Mesendoderm (in vitro differentiated cells): ENCODE results near the gene FGFRL1.
"Not testable (repeated sequence)": the region's sequence is repeated elsewhere in the genome, so short reads cannot be mapped to it uniquely, and the experiment has no call there.

Source experiments
- DNase-seq: peaks from one replicate; pipeline ENCODE4 v3.0.0; 2013
- H2AK5ac ChIP-seq: 2 replicates; pipeline ENCODE4 v1.6.1; 2013; ENCODE audit warnings: low read length, inconsistent platforms
- H2BK120ac ChIP-seq: 2 replicates; pipeline ENCODE4 v1.6.1; 2013; ENCODE audit warnings: low read depth, mild to moderate bottlenecking, low read length, moderate library complexity, mixed read lengths
- H2BK15ac ChIP-seq: replicated peaks from 2 replicates; pipeline ENCODE4 v1.6.1; 2013; ENCODE audit warnings: low read depth, mild to moderate bottlenecking, moderate library complexity
- H2BK5ac ChIP-seq: 2 replicates; pipeline ENCODE4 v1.6.1; 2013; ENCODE audit warnings: low read length, inconsistent platforms
- H3K18ac ChIP-seq: 2 replicates; pipeline ENCODE4 v1.6.1; 2013; ENCODE audit warnings: mild to moderate bottlenecking, low read length, mixed read lengths
- H3K23ac ChIP-seq: one replicate; pipeline ENCODE4 v1.6.1; 2013; ENCODE audit warnings: low read length
- H3K27ac ChIP-seq: 2 replicates; pipeline ENCODE4 v1.5.1; 2013; ENCODE audit warnings: low read depth, mild to moderate bottlenecking, inconsistent platforms, low read length, moderate library complexity
- H3K27me3 ChIP-seq: 2 replicates; pipeline ENCODE4 v1.6.1; 2013; ENCODE audit warnings: low read length, control low read depth, mild to moderate bottlenecking, inconsistent platforms; ENCODE audit not compliant: insufficient read depth, poor library complexity
- H3K36me3 ChIP-seq: 2 replicates; pipeline ENCODE4 v1.6.1; 2013; ENCODE audit warnings: low read length, inconsistent platforms; ENCODE audit not compliant: control insufficient read depth, insufficient read depth
- H3K4ac ChIP-seq: one replicate; pipeline ENCODE4 v1.6.1; 2013; ENCODE audit warnings: low read depth, mild to moderate bottlenecking, low read length, moderate library complexity
- H3K4me1 ChIP-seq: 2 replicates; pipeline ENCODE4 v1.6.1; 2013; ENCODE audit warnings: low read depth, low read length, inconsistent platforms; ENCODE audit not compliant: control insufficient read depth
- H3K4me2 ChIP-seq: 2 replicates; pipeline ENCODE4 v1.6.1; 2013; ENCODE audit warnings: low read length
- H3K4me3 ChIP-seq: 2 replicates; pipeline ENCODE4 v1.5.1; 2013; ENCODE audit warnings: mild to moderate bottlenecking, low read length
- H3K56ac ChIP-seq: one replicate; pipeline ENCODE4 v1.6.1; 2013; ENCODE audit warnings: low read length
- H3K79me1 ChIP-seq: 2 replicates; pipeline ENCODE4 v1.6.1; 2013; ENCODE audit warnings: low read length, inconsistent platforms
- H3K79me2 ChIP-seq: 2 replicates; pipeline ENCODE4 v1.6.1; 2013; ENCODE audit warnings: mild to moderate bottlenecking, low read length; ENCODE audit not compliant: control insufficient read depth, insufficient read depth
- H3K9ac ChIP-seq: 2 replicates; pipeline ENCODE4 v1.6.1; 2013; ENCODE audit warnings: low read length, inconsistent platforms
- H4K5ac ChIP-seq: one replicate; pipeline ENCODE4 v1.6.1; 2013; ENCODE audit warnings: low read length
- H4K8ac ChIP-seq: one replicate; pipeline ENCODE4 v1.6.1; 2013; ENCODE audit warnings: low read depth, mild to moderate bottlenecking, control low read depth, low read length, moderate library complexity
- WGBS: extraction: QIAGEN DNeasy Blood & Tissue Kit; methylation state at CpG from one replicate; pipeline ENCODE4 v1.1.7; 2013; ENCODE audit warnings: low lambda C conversion rate, missing lambda C conversion rate; ENCODE audit not compliant: insufficient coverage; ENCODE audit errors: extremely low coverage; 5-methylcytosine and 5-hydroxymethylcytosine counted together

The FGFRL1 gene

DNA sequence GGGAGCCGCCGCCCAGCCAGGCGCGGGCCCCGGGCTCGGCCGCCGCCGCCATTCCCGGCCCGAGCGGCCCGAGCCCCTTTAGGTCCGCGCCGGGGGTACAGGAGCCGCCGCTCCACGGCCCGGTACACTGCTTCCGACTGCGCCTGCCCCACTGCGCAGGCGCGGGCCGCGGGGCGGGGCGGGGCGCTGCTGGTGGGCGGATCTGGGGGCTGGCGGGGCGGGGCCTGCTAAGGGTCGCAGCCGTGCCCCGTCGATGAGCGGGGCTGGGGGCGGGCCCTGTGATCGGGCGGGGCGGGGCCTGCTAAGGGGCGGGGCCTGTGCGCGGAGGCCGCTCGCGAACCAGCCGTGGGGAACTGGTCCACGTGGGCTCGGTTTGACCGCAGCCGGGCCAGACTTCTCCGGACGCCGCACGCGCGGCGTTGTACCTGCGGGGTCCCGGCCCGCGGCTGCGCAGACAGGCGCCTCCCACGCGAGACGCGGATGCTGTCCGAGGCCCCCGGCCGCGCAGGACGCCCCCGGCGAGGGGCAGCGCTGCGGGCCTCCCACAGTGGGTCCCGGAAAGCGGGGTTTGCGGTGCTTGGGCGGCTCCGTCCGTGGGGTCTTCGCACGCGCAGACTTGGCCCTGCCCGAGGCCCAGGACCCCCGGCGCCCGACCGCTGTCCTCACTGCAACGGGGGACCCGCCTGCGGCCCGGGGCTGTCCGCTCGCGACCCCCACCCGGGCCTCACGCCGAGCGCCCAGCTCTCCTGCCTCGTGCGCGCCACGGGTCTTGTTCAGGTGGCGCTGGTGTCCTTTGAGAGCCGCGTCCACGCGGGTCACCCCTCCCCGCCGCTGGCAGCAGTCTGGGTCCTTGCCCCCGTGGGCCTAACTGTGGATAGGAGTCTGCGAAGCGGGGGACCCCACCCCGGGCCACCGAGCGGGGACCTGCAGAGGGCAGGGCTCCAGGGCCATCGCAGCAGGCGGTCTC, 37.7 kb upstream of the FGFRL1 start, which contains the start of gene DGKQ:
Gene DGKQ, minus strand, starts transcription at position 139 of the 967 bp plus-strand sequence. Its CDS starts 87 bp downstream, at position 52.
- H3K4me3 ChIP-seq, result peak within 1 kb of the TSS; percentile 49
- H3K79me2 ChIP-seq, result no peaks in the 10 kb centered on the region
- no peaks in the 10 kb centered on the region for H3K27me3 ChIP-seq
- H2AK5ac ChIP-seq, result no peak within 1 kb of the TSS
- no peak within 1 kb of the TSS for H2BK120ac ChIP-seq
- no peaks in the 10 kb centered on the region for H3K36me3 ChIP-seq
- peak within 1 kb of the TSS; percentile 24 for H3K4me2 ChIP-seq
- DNase-seq, result peak; percentile 78
- peak within 1 kb of the TSS; percentile 94 for H3K23ac ChIP-seq
- H3K18ac ChIP-seq, result no peak within 1 kb of the TSS
- H3K9ac ChIP-seq, result peak within 1 kb of the TSS; percentile 68
- H3K4me1 ChIP-seq, result peaks cover 12% of the 10 kb centered on the region
- no peak within 1 kb of the TSS for H4K5ac ChIP-seq
- no peak within 1 kb of the TSS for H2BK15ac ChIP-seq
- no peaks in the 10 kb centered on the region for H3K79me1 ChIP-seq
- no peak within 1 kb of the TSS for H3K27ac ChIP-seq
- no CpG with 5 or more reads among the region's 123 CpGs for WGBS
- peak within 1 kb of the TSS; percentile 81 for H3K56ac ChIP-seq
- no peak within 1 kb of the TSS for H3K4ac ChIP-seq
- H2BK5ac ChIP-seq, result no peak within 1 kb of the TSS
- H4K8ac ChIP-seq, result no peak within 1 kb of the TSS

DNA sequence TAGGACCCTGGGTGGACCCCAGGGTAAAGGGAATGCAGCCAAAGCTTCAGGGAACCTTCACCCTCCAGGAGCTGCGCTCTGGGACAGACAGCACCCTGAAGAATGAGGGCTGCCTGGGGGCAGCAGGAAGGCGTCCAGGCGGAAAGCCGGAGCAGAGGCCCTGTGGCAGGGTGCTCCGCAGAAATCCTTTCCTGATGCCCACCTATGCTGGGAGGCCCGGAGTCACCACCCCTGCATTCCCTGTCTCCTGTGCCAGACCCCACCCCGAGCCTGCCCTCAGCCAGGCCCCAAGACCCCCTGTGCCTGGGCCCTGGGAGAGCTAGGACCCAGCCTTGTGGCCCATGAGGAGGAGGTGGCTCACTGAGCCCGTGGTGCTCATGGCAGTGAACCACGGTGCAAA, 36.8 kb upstream of the FGFRL1 start:
- no CpG with 5 or more reads among the region's 9 CpGs for WGBS
- no peak overlapping the region for H2BK15ac ChIP-seq
- H2AK5ac ChIP-seq, result no peak overlapping the region
- H3K36me3 ChIP-seq, result no peaks in the 10 kb centered on the region
- H3K4me2 ChIP-seq, result no peak overlapping the region
- no peak overlapping the region for H4K8ac ChIP-seq
- H3K4me1 ChIP-seq, result peaks cover 17% of the 10 kb centered on the region
- no peak overlapping the region for H3K18ac ChIP-seq
- H3K79me2 ChIP-seq, result no peaks in the 10 kb centered on the region
- H4K5ac ChIP-seq, result no peak overlapping the region
- H3K4ac ChIP-seq, result no peak overlapping the region
- H3K23ac ChIP-seq, result no peak overlapping the region
- H3K27ac ChIP-seq, result no peak overlapping the region
- no peak overlapping the region for H3K4me3 ChIP-seq
- no peak for DNase-seq
- no peak overlapping the region for H3K9ac ChIP-seq
- H3K27me3 ChIP-seq, result no peaks in the 10 kb centered on the region
- no peak overlapping the region for H3K56ac ChIP-seq
- no peak overlapping the region for H2BK120ac ChIP-seq
- H3K79me1 ChIP-seq, result no peaks in the 10 kb centered on the region
- H2BK5ac ChIP-seq, result no peak overlapping the region

DNA sequence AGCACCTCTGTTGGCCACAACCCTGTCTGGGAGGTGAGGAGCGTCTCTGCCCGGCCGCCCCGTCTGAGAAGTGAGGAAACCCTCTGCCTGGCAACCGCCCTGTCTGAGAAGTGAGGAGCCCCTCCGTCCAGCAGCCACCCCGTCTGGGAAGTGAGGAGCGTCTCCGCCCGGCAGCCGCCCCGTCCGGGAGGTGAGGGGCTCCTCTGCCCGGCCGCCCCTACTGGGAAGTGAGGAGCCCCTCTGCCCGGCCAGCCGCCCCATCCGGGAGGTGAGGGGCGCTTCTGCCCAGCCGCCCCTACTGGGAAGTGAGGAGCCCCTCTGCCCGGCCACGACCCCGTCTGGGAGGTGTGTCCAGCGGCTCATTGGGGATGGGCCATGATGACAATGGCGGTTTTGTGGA, 35.4 kb upstream of the FGFRL1 start:
- not testable (repeated sequence) for H3K79me2 ChIP-seq, H3K18ac ChIP-seq, H2BK15ac ChIP-seq, H3K27ac ChIP-seq, DNase-seq, H3K9ac ChIP-seq, H3K56ac ChIP-seq, H3K4me3 ChIP-seq, H3K4me1 ChIP-seq, H3K79me1 ChIP-seq, H3K4ac ChIP-seq, H3K36me3 ChIP-seq, H2BK5ac ChIP-seq, H4K5ac ChIP-seq, H3K4me2 ChIP-seq, H4K8ac ChIP-seq, H2AK5ac ChIP-seq, H3K23ac ChIP-seq, H2BK120ac ChIP-seq, H3K27me3 ChIP-seq
- WGBS, result no CpG with 5 or more reads among the region's 25 CpGs

DNA sequence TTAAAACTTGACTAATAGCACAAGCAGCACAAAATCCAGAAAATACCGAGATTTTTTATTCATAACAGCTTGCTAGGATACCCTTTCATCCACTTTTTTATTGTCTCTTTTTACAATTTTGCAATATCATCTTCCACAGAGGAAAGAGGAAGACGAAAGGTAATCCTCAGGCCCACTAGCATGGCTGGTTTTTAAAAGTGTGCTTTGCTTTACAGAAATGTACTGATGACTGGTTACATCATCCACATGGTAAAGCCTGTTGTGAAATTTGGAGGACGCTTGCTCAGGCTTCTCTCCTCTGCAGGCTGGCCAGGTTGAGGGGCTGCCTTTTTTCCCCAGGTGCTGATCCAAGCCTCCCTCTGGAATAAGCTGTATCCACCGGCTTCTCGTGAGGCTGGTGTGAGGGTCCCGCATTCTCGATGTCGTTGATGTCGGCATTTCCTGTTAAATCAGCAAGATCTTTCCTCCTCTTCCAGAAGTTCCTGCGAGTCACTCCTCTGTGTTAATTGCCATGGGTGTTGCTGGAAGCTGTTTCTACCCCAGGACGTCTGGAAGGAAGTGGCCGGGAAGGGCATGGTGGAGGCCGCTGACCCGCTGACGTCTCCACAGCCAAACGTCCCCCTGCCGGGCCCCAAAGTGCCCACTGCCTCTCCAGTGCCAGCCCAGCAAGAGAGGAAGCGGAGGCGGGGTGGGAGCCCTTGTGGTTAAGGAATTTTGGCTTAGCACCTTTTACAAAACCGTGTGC, 32.3 kb upstream of the FGFRL1 start:
- peak; percentile 72 for DNase-seq
- Histone ChIP-seq H2AK5ac (no peak overlapping the region), H3K79me1 (no peaks in the 10 kb centered on the region), H4K8ac (no peak overlapping the region), H3K4me2 (no peak overlapping the region), H3K27ac (peak overlapping the region; percentile 51), H3K4me3 (no peak overlapping the region), H3K9ac (peak overlapping the region; percentile 16), H4K5ac (no peak overlapping the region), H2BK15ac (no peak overlapping the region), H2BK120ac (no peak overlapping the region), H3K4me1 (peaks cover 7% of the 10 kb centered on the region), H2BK5ac (peak overlapping the region; percentile 41), H3K23ac (no peak overlapping the region), H3K79me2 (no peaks in the 10 kb centered on the region), H3K18ac (no peak overlapping the region), H3K36me3 (no peaks in the 10 kb centered on the region), H3K56ac (peak overlapping the region; percentile 69), H3K27me3 (no peaks in the 10 kb centered on the region), H3K4ac (peak overlapping the region; percentile 20)
- no CpG with 5 or more reads among the region's 20 CpGs for WGBS

DNA sequence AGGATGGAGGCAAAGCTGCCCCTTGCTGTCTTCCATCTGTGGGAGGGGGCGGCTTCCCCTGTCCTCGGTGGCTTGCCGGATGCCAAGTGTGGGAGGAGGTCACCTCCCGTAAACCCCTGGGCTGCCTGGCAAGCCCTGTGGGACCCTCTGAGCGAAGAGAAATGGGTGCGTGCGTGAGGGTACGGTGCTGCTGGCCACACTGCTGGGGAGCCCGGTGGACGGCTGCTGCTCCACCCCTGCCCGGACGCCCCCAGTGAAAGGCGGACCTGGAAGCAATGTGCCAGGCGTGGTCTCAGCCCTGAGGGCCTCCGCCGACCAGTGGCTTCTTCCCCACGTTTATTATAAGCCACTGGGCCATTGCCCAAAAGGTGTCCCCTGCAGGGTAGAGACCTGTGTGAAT, 29.1 kb upstream of the FGFRL1 start:
- Histone ChIP-seq H4K8ac (no peak overlapping the region), H4K5ac (no peak overlapping the region), H3K56ac (no peak overlapping the region), H3K9ac (no peak overlapping the region), H3K4me3 (no peak overlapping the region), H3K4me2 (no peak overlapping the region), H3K79me2 (no peaks in the 10 kb centered on the region), H3K27ac (no peak overlapping the region), H3K36me3 (no peaks in the 10 kb centered on the region), H3K4me1 (peaks cover 7% of the 10 kb centered on the region), H3K18ac (no peak overlapping the region), H3K23ac (no peak overlapping the region), H2BK5ac (no peak overlapping the region), H2BK120ac (no peak overlapping the region), H2BK15ac (no peak overlapping the region), H3K4ac (no peak overlapping the region), H3K79me1 (no peaks in the 10 kb centered on the region), H3K27me3 (no peaks in the 10 kb centered on the region), H2AK5ac (no peak overlapping the region)
- DNase-seq, result no peak
- no CpG with 5 or more reads among the region's 17 CpGs for WGBS
